T47D (cell line): ENCODE results near the gene DUSP15.

Experiments
- DNase-seq, 2 experiments: peaks; one replicate each; pipeline versions ENCODE4 v3.0.0 to v3.0.0-alpha.2; 2011 to 2012; ENCODE audit warnings: low read depth in 1 of 2, low spot score in 1 of 2
- JUND ChIP-seq: IDR thresholded peaks from 2 replicates; pipeline ENCODE4 v1.6.1; 2012; ENCODE audit warnings: low read depth
- in situ Hi-C: cut with HindIII; loops from 2 replicates; pipeline ENCODE4 v1.10.0; 2016; ENCODE audit warnings: low sequenced_read_pairs, low pct_unique_long_range_greater_than_20kb

DUSP15 gene

GRCh38 chr20:31826074-31826473 lies 44.3 kb downstream of the DUSP15 start:
- in situ Hi-C loops, result no loop called here
- no peak for TF ChIP-seq JUND
- DNase-seq, result no peak

GRCh38 chr20:31824554-31825313 lies 45.6 kb downstream of the DUSP15 start:
- in situ Hi-C loops, result no loop called here
- no peak for TF ChIP-seq JUND
- no peak for DNase-seq

GRCh38 chr20:31824125-31824485 lies 46.2 kb downstream of the DUSP15 start:
- TF ChIP-seq JUND, result no peak
- in situ Hi-C loops, result no loop called here
- no peak for DNase-seq

- in situ Hi-C loops, result no loop called here
- no peak for DNase-seq
- no peak for TF ChIP-seq JUND
These were observed 46.8 kb downstream of the DUSP15 start for GRCh38 chr20:31823360-31824124.

- peak; percentile 69 to 87 for DNase-seq
- in situ Hi-C loops, result no loop called here
- TF ChIP-seq JUND, result no peak
These were observed 47.7 kb downstream of the DUSP15 start for GRCh38 chr20:31822421-31823330.

GRCh38 chr20:31821427-31821826 lies 48.9 kb downstream of the DUSP15 start:
- in situ Hi-C loops, result no loop called here
- TF ChIP-seq JUND, result no peak
- no peak for DNase-seq

- no peak for TF ChIP-seq JUND
- in situ Hi-C loops, result no loop called here
- no peak for DNase-seq
These were observed 50.1 kb downstream of the DUSP15 start for GRCh38 chr20:31820228-31820627.

GRCh38 chr20:31819083-31819784 lies 51.1 kb downstream of the DUSP15 start, which contains the start of gene MYLK2:
Gene MYLK2 (plus strand): TSS chr20:31819356. CDS start chr20:31819581, 225 bp downstream.
- in situ Hi-C loops, result no loop called here
- DNase-seq, result no peak
- no peak for TF ChIP-seq JUND

- in situ Hi-C loops, result no loop called here
- no peak for DNase-seq
- no peak for TF ChIP-seq JUND
These were observed 51.9 kb downstream of the DUSP15 start for GRCh38 chr20:31818376-31818908.

- TF ChIP-seq JUND, result no peak
- in situ Hi-C loops, result no loop called here
These were observed 52.9 kb downstream of the DUSP15 start for GRCh38 chr20:31817461-31817860.

GRCh38 chr20:31816221-31816620 lies 54.1 kb downstream of the DUSP15 start:
- in situ Hi-C loops, result no loop called here
- no peak for TF ChIP-seq JUND
- no peak for DNase-seq

More at GRCh38 chr20:31817461-31817860, 52.9 kb downstream of the DUSP15 start:
- no peak for DNase-seq
